H1 (cell line): ENCODE data around the gene ZNF700. TPM values are rescaled to one million over a fixed set of nuclear protein-coding genes. Genes with fewer than 3 reads are reported as not detected.

Source experiments
- CTCF ChIA-PET: fragments of 300-600 bp; sonication (Branson Sonifier 250); formaldehyde crosslinking; loops from one replicate; lab custom pipeline; 2021; ENCODE audit not compliant: partially characterized antibody; lab: Charles Lee
- POLR2A ChIA-PET: fragments of 300-600 bp; sonication (Branson Sonifier 250); formaldehyde crosslinking; loops from one replicate; lab custom pipeline; 2021; ENCODE audit warnings: inconsistent platforms; ENCODE audit not compliant: partially characterized antibody; lab: Charles Lee
- DNase-seq, 2 experiments: peaks; one replicate each; pipeline versions ENCODE4 v3.0.0 to v3.0.0-alpha.2; 2010 to 2022; ENCODE audit warnings: low spot score in 2 of 2, low read depth in 1 of 2, mixed read lengths in 1 of 2
- FAIRE-seq: peaks from 2 replicates; lab custom pipeline; 2011; peaks lifted over from hg19 to GRCh38; lab: Jason Lieb, UNC
- H2AFZ ChIP-seq: 2 replicates; pipeline ENCODE4 v1.8.1; 2012; ENCODE audit warnings: low read length, inconsistent platforms
- H2AK5ac ChIP-seq: 2 replicates; pipeline ENCODE4 v1.6.1; 2013; ENCODE audit warnings: low read depth, low read length
- H2BK120ac ChIP-seq: replicated peaks from 2 replicates; pipeline ENCODE3; 2013; ENCODE audit warnings: low read depth, low read length, inconsistent platforms
- H2BK12ac ChIP-seq: 2 replicates; pipeline ENCODE4 v1.6.1; 2013; ENCODE audit warnings: low read depth, low read length
- H2BK15ac ChIP-seq: 2 replicates; pipeline ENCODE4 v1.6.1; 2013; ENCODE audit warnings: low read length
- H2BK20ac ChIP-seq: 2 replicates; pipeline ENCODE4 v1.6.1; 2013; ENCODE audit warnings: low read length
- H2BK5ac ChIP-seq: 2 replicates; pipeline ENCODE4 v1.6.1; 2013; ENCODE audit warnings: low read depth, low read length
- H3K14ac ChIP-seq: 2 replicates; pipeline ENCODE4 v1.6.1; 2013; ENCODE audit warnings: inconsistent platforms; ENCODE audit not compliant: insufficient read length
- H3K18ac ChIP-seq: 2 replicates; pipeline ENCODE4 v1.6.1; 2013; ENCODE audit warnings: low read length; ENCODE audit errors: extremely low read depth
- H3K23ac ChIP-seq: 2 replicates; pipeline ENCODE4 v1.6.1; 2013; ENCODE audit warnings: inconsistent platforms; ENCODE audit not compliant: insufficient read length
- H3K23me2 ChIP-seq: 2 replicates; pipeline ENCODE4 v1.6.1; 2013; ENCODE audit warnings: low read depth, low read length
- H3K27ac ChIP-seq: 2 replicates; pipeline ENCODE4 v1.6.1; 2011; ENCODE audit warnings: low read depth, low read length, inconsistent platforms
- H3K27me3 ChIP-seq, 4 experiments: replicated peaks in 1 of 4; 1 replicate in 1 of 4; 2 replicates in 3 of 4; pipeline versions ENCODE4 v1.6.1 to v1.8.1; 2011 to 2013; ENCODE audit warnings: low read length in 3 of 4, mild to moderate bottlenecking in 3 of 4, inconsistent platforms in 2 of 4, mixed read lengths in 2 of 4, moderate library complexity in 1 of 4; ENCODE audit not compliant: control insufficient read depth in 3 of 4, insufficient read depth in 3 of 4; ENCODE audit errors: extremely low read depth in 1 of 4
- H3K36me3 ChIP-seq, 4 experiments: 2 replicates each; pipeline versions ENCODE4 v1.6.1 to v1.8.1; 2011 to 2013; ENCODE audit warnings: mild to moderate bottlenecking in 4 of 4, low read length in 3 of 4, moderate library complexity in 2 of 4, control low read depth in 1 of 4, inconsistent platforms in 1 of 4; ENCODE audit not compliant: insufficient read depth in 4 of 4, control insufficient read depth in 2 of 4
- H3K4ac ChIP-seq: replicated peaks from 2 replicates; pipeline ENCODE3; 2013; ENCODE audit warnings: low read length, low read depth, mixed read lengths, inconsistent platforms; ENCODE audit not compliant: insufficient read length
- H3K4me1 ChIP-seq, 4 experiments: replicated peaks in 1 of 4; 1 replicate in 1 of 4; 2 replicates in 3 of 4; pipeline versions ENCODE4 v1.6.1 to v1.8.1; 2011 to 2013; ENCODE audit warnings: low read length in 3 of 4, inconsistent platforms in 2 of 4, mixed read lengths in 1 of 4; ENCODE audit not compliant: insufficient read depth in 4 of 4, control insufficient read depth in 3 of 4
- H3K4me2 ChIP-seq, 2 experiments: 2 replicates each; pipeline versions ENCODE4 v1.6.1 to v1.8.1; 2011 to 2013; ENCODE audit warnings: low read depth in 2 of 2, low read length in 2 of 2, control low read depth in 1 of 2, inconsistent platforms in 1 of 2, mild to moderate bottlenecking in 1 of 2; ENCODE audit not compliant: insufficient read depth in 1 of 2
- H3K4me3 ChIP-seq, 4 experiments: fragments of 200-600, 300-600 bp in 1 of 4; sonication (generic), shearing (Covaris generic), sonication (Bioruptor Twin) in 1 of 4; 2 replicates each; pipeline versions ENCODE4 v1.5.1 to v1.8.1; 2011 to 2016; ENCODE audit warnings: low read length in 4 of 4, low read depth in 3 of 4, control low read depth in 2 of 4, inconsistent platforms in 2 of 4, mild to moderate bottlenecking in 2 of 4, mixed read lengths in 1 of 4, moderate library complexity in 1 of 4; ENCODE audit not compliant: insufficient read depth in 2 of 4; ENCODE audit errors: extremely low read depth in 1 of 4
- H3K56ac ChIP-seq: replicated peaks from 2 replicates; pipeline ENCODE3; 2013; ENCODE audit warnings: low read depth, mild to moderate bottlenecking, mixed read lengths, low read length, inconsistent platforms; ENCODE audit not compliant: insufficient read length
- H3K79me1 ChIP-seq: 2 replicates; pipeline ENCODE4 v1.6.1; 2013; ENCODE audit warnings: low read depth, low read length, control low read depth
- H3K79me2 ChIP-seq, 2 experiments: 2 replicates each; pipeline versions ENCODE4 v1.6.1 to v1.8.1; 2012 to 2013; ENCODE audit warnings: low read length in 2 of 2, mild to moderate bottlenecking in 2 of 2, inconsistent platforms in 1 of 2; ENCODE audit not compliant: insufficient read depth in 2 of 2, control insufficient read depth in 1 of 2
- H3K9ac ChIP-seq, 4 experiments: replicated peaks in 1 of 4; 1 replicate in 1 of 4; 2 replicates in 3 of 4; pipeline versions ENCODE4 v1.6.1 to v1.8.1; 2011 to 2013; ENCODE audit warnings: low read depth in 3 of 4, low read length in 3 of 4, control low read depth in 2 of 4, mild to moderate bottlenecking in 2 of 4, moderate library complexity in 2 of 4, inconsistent platforms in 1 of 4; ENCODE audit errors: extremely low read depth in 1 of 4
- H3K9me3 ChIP-seq, 2 experiments: 2 replicates each; pipeline versions ENCODE4 v1.6.1 to v1.8.1; 2012 to 2013; ENCODE audit warnings: mild to moderate bottlenecking in 2 of 2, moderate library complexity in 2 of 2, control low read depth in 1 of 2, inconsistent platforms in 1 of 2, low read depth in 1 of 2, low read length in 1 of 2, mixed read lengths in 1 of 2; ENCODE audit not compliant: insufficient read depth in 2 of 2
- H4K20me1 ChIP-seq, 2 experiments: replicated peaks in 1 of 2; 2 replicates each; pipeline versions ENCODE3 to v1.8.1; 2011 to 2013; ENCODE audit warnings: inconsistent platforms in 2 of 2, low read length in 2 of 2, mild to moderate bottlenecking in 1 of 2; ENCODE audit not compliant: insufficient read depth in 2 of 2, control insufficient read depth in 1 of 2
- H4K5ac ChIP-seq: 2 replicates; pipeline ENCODE4 v1.6.1; 2013; ENCODE audit warnings: low read length, low read depth, mixed read lengths, inconsistent platforms; ENCODE audit not compliant: insufficient read length
- H4K8ac ChIP-seq: 2 replicates; pipeline ENCODE4 v1.8.0; 2013; ENCODE audit warnings: mild to moderate bottlenecking, moderate library complexity, low read length, inconsistent platforms; ENCODE audit not compliant: insufficient read depth; ENCODE audit errors: extremely low read depth
- H4K91ac ChIP-seq: replicated peaks from 2 replicates; pipeline ENCODE3; 2013; ENCODE audit warnings: low read length, mixed read lengths, inconsistent platforms; ENCODE audit not compliant: insufficient read length
- CBX8 ChIP-seq: fragments of 300-800, 300-1000 bp; sonication (generic); IDR thresholded peaks from 2 replicates; pipeline ENCODE4 v1.7.1; 2016; ENCODE audit warnings: low read depth, low read length, borderline replicate concordance
- CHD1 ChIP-seq: IDR thresholded peaks from 2 replicates; pipeline ENCODE4 v1.6.1; 2012; ENCODE audit warnings: low read depth, low read length, improper control_type of control experiment
- CHD2 ChIP-seq: IDR thresholded peaks from 2 replicates; pipeline ENCODE4 v1.6.1; 2012; ENCODE audit warnings: low read length, improper control_type of control experiment
- EZH2 ChIP-seq: fragments of 200-600 bp; sonication (generic); IDR thresholded peaks from 2 replicates; pipeline ENCODE4 v1.7.1; 2012; ENCODE audit warnings: low read depth, mild to moderate bottlenecking, moderate library complexity, low read length, inconsistent platforms; ENCODE audit not compliant: severe bottlenecking
- KDM4A ChIP-seq: IDR thresholded peaks from one replicate; pipeline ENCODE4 v1.7.1; 2012; ENCODE audit warnings: low read depth, mild to moderate bottlenecking, moderate library complexity, low read length, inconsistent platforms; ENCODE audit not compliant: severe bottlenecking
- MAFK ChIP-seq: IDR thresholded peaks from 2 replicates; pipeline ENCODE4 v1.6.1; 2012; ENCODE audit warnings: low read depth, mild to moderate bottlenecking, improper control_type of control experiment, low read length
- NANOG ChIP-seq: IDR thresholded peaks from 2 replicates; pipeline ENCODE4 v1.6.1; 2011; ENCODE audit warnings: low read length, low read depth, mild to moderate bottlenecking, inconsistent platforms; ENCODE audit not compliant: insufficient read depth, poor library complexity, severe bottlenecking
- POLR2A ChIP-seq, 2 experiments: IDR thresholded peaks; 1 replicate in 1 of 2; 2 replicates in 1 of 2; pipeline ENCODE4 v1.6.1; 2011; ENCODE audit warnings: low read depth in 2 of 2, low read length in 2 of 2, mild to moderate bottlenecking in 2 of 2; ENCODE audit errors: control extremely low read depth in 1 of 2
- SP1 ChIP-seq: IDR thresholded peaks from 2 replicates; pipeline ENCODE4 v1.6.1; 2011; ENCODE audit warnings: low read depth, low read length
- SP4 ChIP-seq: IDR thresholded peaks from 2 replicates; pipeline ENCODE4 v1.6.1; 2012; ENCODE audit warnings: low read length, inconsistent platforms
- SRF ChIP-seq: IDR thresholded peaks from 2 replicates; pipeline ENCODE4 v1.6.1; 2011; ENCODE audit warnings: mild to moderate bottlenecking, low read depth, low read length, moderate library complexity
- SUZ12 ChIP-seq: fragments of 200-600 bp; sonication (generic); IDR thresholded peaks from 2 replicates; pipeline ENCODE4 v1.6.1; 2012; ENCODE audit warnings: mild to moderate bottlenecking, inconsistent platforms, low read length, moderate library complexity, mixed read lengths
- TAF1 ChIP-seq: IDR thresholded peaks from 2 replicates; pipeline ENCODE4 v1.6.1; 2011; ENCODE audit warnings: mild to moderate bottlenecking, low read depth, low read length
- TBP ChIP-seq: IDR thresholded peaks from 2 replicates; pipeline ENCODE4 v1.6.1; 2011; ENCODE audit warnings: low read depth, low read length, improper control_type of control experiment
- TEAD4 ChIP-seq: IDR thresholded peaks from 2 replicates; pipeline ENCODE4 v1.6.1; 2012; ENCODE audit warnings: low read depth, low read length, inconsistent platforms, mixed read lengths
- WGBS, 2 experiments: shearing (Covaris generic) in 1 of 2; methylation state at CpG; one replicate each; pipeline versions ENCODE4 v1.1.6 to v1.1.7; 2013 to 2015; ENCODE audit warnings: low lambda C conversion rate in 2 of 2, mixed read lengths in 2 of 2, inconsistent platforms in 1 of 2, low coverage in 1 of 2, missing lambda C conversion rate in 1 of 2; ENCODE audit not compliant: insufficient replicate concordance in 2 of 2, insufficient coverage in 1 of 2, insufficient read length in 1 of 2; ENCODE audit errors: extremely low coverage in 1 of 2, missing lambda C conversion rate in 1 of 2; 5-methylcytosine and 5-hydroxymethylcytosine counted together
- polyA plus RNA-seq, 7 experiments: library from polyadenylated mRNA; depleted of rRNA in 3 of 7; stranded (reverse) in 5 of 7; unstranded in 2 of 7; fragments of >200 nt in 5 of 7; fragments of 200-250 nt in 2 of 7; gene quantifications; 1 replicate in 5 of 7; 2 replicates in 1 of 7; 4 replicates in 1 of 7; pipeline versions ENCODE4 v1.2.1 to v1.2.3, GENCODE V29; 2011 to 2013; ENCODE audit warnings: missing spikeins in 2 of 7, mixed read lengths in 2 of 7
- total RNA-seq: library from RNA; stranded (reverse); fragmentation: NEBNext Ultra II Directional; extraction: Animal tissue kit (Norgen Biotek cat#: 25700); gene quantifications from 2 replicates; pipeline ENCODE4 v1.2.1, GENCODE V29; 2021

The ZNF700 gene
- total and polyA plus RNA-seq, 2 of the 8 experiments (the other 6 are each of a cell fraction or from before 2014, with no cell fraction given), result 3.0 to 10.5 TPM

DNA sequence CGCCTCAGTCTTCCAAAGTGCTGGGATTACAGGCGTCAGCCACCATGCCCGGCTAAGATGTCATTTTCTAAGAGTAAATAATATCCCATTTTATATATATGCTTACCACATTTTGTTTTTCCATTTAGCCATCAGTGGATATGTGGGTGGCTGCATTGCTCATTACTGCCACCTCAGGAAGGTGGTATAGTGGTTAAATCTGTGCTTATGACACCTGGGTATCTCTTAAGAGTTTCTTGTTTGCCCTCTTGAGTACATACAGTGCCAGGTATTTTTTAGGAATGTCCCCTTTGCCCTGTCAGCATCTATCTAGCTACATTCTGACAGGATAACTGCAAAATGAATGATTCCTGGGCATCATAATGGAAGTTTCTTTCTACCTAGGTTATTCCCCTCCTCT is 22.7 kb upstream of the ZNF700 start:
- no peak for FAIRE-seq
- H3K9me3 ChIP-seq, result peaks cover 62 to 82% of the 10 kb centered on the region in 2 experiments

More for the DNA sequence above, 22.7 kb upstream of the ZNF700 start:
- H4K5ac ChIP-seq, result no peak overlapping the region
- no peak overlapping the region for H3K4me3 ChIP-seq
- TF ChIP-seq SRF (no peak), KDM4A (no peak), TBP (no peak), TAF1 (no peak), SUZ12 (no peak), POLR2A (IDR thresholded peaks at IDR 0.05; ENCODE audit: control extremely low read depth in 1 of 2, low read depth in 2 of 2, low read length in 2 of 2) (no peak), CHD1 (no peak), CHD2 (no peak), TEAD4 (no peak), NANOG (no peak), MAFK (no peak), EZH2 (no peak), SP4 (no peak), SP1 (no peak), CBX8 (no peak)
- H3K18ac ChIP-seq, result no peak overlapping the region
- no peak overlapping the region for H3K27ac ChIP-seq
- no peak overlapping the region for H3K56ac ChIP-seq
- no peak overlapping the region for H3K9ac ChIP-seq
- H4K20me1 ChIP-seq, result no peaks in the 10 kb centered on the region
- H3K27me3 ChIP-seq, result no peaks in the 10 kb centered on the region
- H4K91ac ChIP-seq, result no peak overlapping the region
- no peak overlapping the region for H2BK120ac ChIP-seq
- H3K14ac ChIP-seq, result no peak overlapping the region
- no peak overlapping the region for H2BK5ac ChIP-seq
- no peaks in the 10 kb centered on the region for H3K23me2 ChIP-seq
- H2AK5ac ChIP-seq, result no peak overlapping the region
- no peak overlapping the region for H2BK12ac ChIP-seq
- H2AFZ ChIP-seq, result no peak overlapping the region
- no peak overlapping the region for H3K23ac ChIP-seq
- H3K79me2 ChIP-seq, result peaks cover 0 to 2% of the 10 kb centered on the region in 2 experiments; a peak in 1 of 4 replicates
- ChIA-PET POLR2A (no interaction called here), CTCF (no interaction called here)
- H3K4me1 ChIP-seq, result no peaks in the 10 kb centered on the region
- 90% methylated on average over 3 of the region's 3 CpGs; no CpG with 5 or more reads in 1 of the 2 experiments for WGBS, 2 experiments
- no peaks in the 10 kb centered on the region for H3K79me1 ChIP-seq
- H2BK15ac ChIP-seq, result no peak overlapping the region
- no peak for DNase-seq
- H3K36me3 ChIP-seq, result peaks cover 6 to 65% (median 33%) of the 10 kb centered on the region in 4 experiments
- no peak overlapping the region for H3K4me2 ChIP-seq
- H2BK20ac ChIP-seq, result no peak overlapping the region
- no peak overlapping the region for H3K4ac ChIP-seq
- H4K8ac ChIP-seq, result no peak overlapping the region
